Kidney (tissue), 14 donors: ENCODE measurements around the gene PGAP2. TPM values are rescaled to one million over a fixed set of nuclear protein-coding genes. Genes with fewer than 3 reads are reported as not detected.
A peak's percentile ranks its signal among the peaks of the same experiment; 100 is the strongest.
"Not testable (repeated sequence)": the region's sequence is repeated elsewhere in the genome, so short reads cannot be mapped to it uniquely, and the experiment has no call there.

ENCODE experiments used
- DNase-seq, 5 donors: peaks; one replicate each; pipeline ENCODE4 v3.0.0-alpha.2; 2013 to 2020
- FAIRE-seq: peaks from 2 replicates; lab custom pipeline; 2012; peaks lifted over from hg19 to GRCh38; lab: Jason Lieb, UNC
- H3K27ac ChIP-seq, 2 donors: one replicate each; pipeline ENCODE4 v1.7.0; 2013; ENCODE audit warnings: low read depth in 2 of 2, low read length in 2 of 2, inconsistent platforms in 1 of 2
- H3K27me3 ChIP-seq: one replicate; pipeline ENCODE4 v1.7.1; 2013; ENCODE audit warnings: low read length, inconsistent platforms; ENCODE audit not compliant: control insufficient read depth, insufficient read depth
- H3K36me3 ChIP-seq, 3 donors: one replicate each; pipeline versions ENCODE4 v1.7.0 to v1.7.1; 2013; ENCODE audit warnings: low read length in 3 of 3, control low read depth in 1 of 3, inconsistent platforms in 1 of 3; ENCODE audit not compliant: insufficient read depth in 3 of 3, control insufficient read depth in 2 of 3
- H3K4me1 ChIP-seq, 3 donors: one replicate each; pipeline versions ENCODE4 v1.7.0 to v1.7.1; 2013; ENCODE audit warnings: low read length in 3 of 3, inconsistent platforms in 1 of 3, low read depth in 1 of 3; ENCODE audit not compliant: control insufficient read depth in 2 of 3, insufficient read depth in 2 of 3
- H3K4me3 ChIP-seq, 3 donors: one replicate each; pipeline versions ENCODE4 v1.7.0 to v1.8.1; 2013; ENCODE audit warnings: low read length in 3 of 3, control low read depth in 1 of 3, inconsistent platforms in 1 of 3
- H3K9ac ChIP-seq, 3 donors: one replicate each; pipeline versions ENCODE4 v1.7.0 to v1.7.1; 2013; ENCODE audit warnings: low read length in 3 of 3, control low read depth in 1 of 3, inconsistent platforms in 1 of 3
- H3K9me3 ChIP-seq, 3 donors: one replicate each; pipeline versions ENCODE4 v1.7.0 to v1.7.1; 2013; ENCODE audit warnings: low read length in 3 of 3, control low read depth in 1 of 3, inconsistent platforms in 1 of 3; ENCODE audit not compliant: control insufficient read depth in 2 of 3, insufficient read depth in 1 of 3
- CTCF ChIP-seq: IDR thresholded peaks from 3 replicates; pipeline ENCODE4 v1.5.1; 2012; ENCODE audit warnings: mild to moderate bottlenecking, moderate library complexity, borderline replicate concordance; ENCODE audit not compliant: insufficient read depth; ENCODE audit errors: extremely low read depth
- intact Hi-C: fragments of 100-400 bp; cut with DNase I; formaldehyde crosslinking; loops from one replicate; pipeline ENCODE4 v1.11.1; 2022
- polyA plus RNA-seq: library from polyadenylated mRNA; stranded (reverse); fragments of 350-450 nt; fragmentation: Illumina TruSeq; extraction: RNeasy Lipid Tissue Mini Kit (QIAGEN cat#74804); gene quantifications from one replicate; pipeline ENCODE4 v1.2.3, GENCODE V29; 2014; ENCODE audit warnings: low read depth, low replicate concordance; ENCODE audit not compliant: insufficient read depth
- total RNA-seq: library from RNA; stranded (reverse); fragmentation: NEBNext Ultra II Directional; extraction: Animal tissue kit (Norgen Biotek cat#: 25700); gene quantifications from one replicate; pipeline ENCODE4 v1.2.1, GENCODE V29; 2021
- donor health status: control.
- donor health status: control.
- donor health status: control.
- donor health status: control.
- donor health status: control.
- donor health status: DM: yes; HTN: yes; CAD: no.
- donor health status: Normal renal cell carcinoma (clear cell type).

The PGAP2 gene
- total and polyA plus RNA-seq, 2 donors from 2014 or later, result 17.5 to 19.5 TPM

GRCh38 chr11:3786781-3787428 lies 21.5 kb upstream of the PGAP2 start:
- DNase-seq, result peak in 1 of 5 donors; percentile 21
- Histone ChIP-seq H3K4me1 (peaks cover 0 to 5% (median 0%) of the 10 kb centered on the region in 3 donors), H3K9me3 (no peaks in the 10 kb centered on the region), H3K27me3 (no peaks in the 10 kb centered on the region), H3K4me3 (no peak overlapping the region), H3K36me3 (peaks cover 0 to 6% (median 4%) of the 10 kb centered on the region in 3 donors), H3K27ac (peak overlapping the region in 1 of 2 donors; percentile 20), H3K9ac (no peak overlapping the region)
- no peak for TF ChIP-seq CTCF
- intact Hi-C loops, result no loop called here
- no peak for FAIRE-seq

- H3K9ac ChIP-seq, intact Hi-C loops, FAIRE-seq, H3K9me3 ChIP-seq, DNase-seq, H3K27me3 ChIP-seq, H3K4me3 ChIP-seq, H3K36me3 ChIP-seq, H3K27ac ChIP-seq: not testable (repeated sequence)
- H3K4me1 ChIP-seq, result peaks cover 3 to 10% (median 4%) of the 10 kb centered on the region in 3 donors
These were observed 14.0 kb upstream of the PGAP2 start for GRCh38 chr11:3794387-3794786.

- Histone ChIP-seq H3K27me3 (no peaks in the 10 kb centered on the region), H3K4me3 (peak overlapping the region; percentile 88 to 100 (median 98)), H3K36me3 (peaks cover 0 to 4% (median 0%) of the 10 kb centered on the region in 3 donors), H3K9me3 (no peaks in the 10 kb centered on the region), H3K27ac (no peak overlapping the region), H3K4me1 (peaks cover 3 to 8% (median 4%) of the 10 kb centered on the region in 3 donors), H3K9ac (no peak overlapping the region)
- DNase-seq (peak in 1 of 5 donors; percentile 24), FAIRE-seq (no peak)
- no peak for TF ChIP-seq CTCF
- intact Hi-C loops, result no loop called here
These were observed 13.0 kb upstream of the PGAP2 start for GRCh38 chr11:3795131-3796001.

- Histone ChIP-seq H3K4me3 (peak overlapping the region; percentile 88 to 100 (median 98)), H3K36me3 (peaks cover 0 to 4% (median 0%) of the 10 kb centered on the region in 3 donors), H3K9me3 (no peaks in the 10 kb centered on the region), H3K27me3 (no peaks in the 10 kb centered on the region), H3K4me1 (peaks cover 3 to 8% (median 4%) of the 10 kb centered on the region in 3 donors), H3K27ac (no peak overlapping the region), H3K9ac (peak overlapping the region in 2 of 3 donors; percentile 96 to 98)
- TF ChIP-seq CTCF, result no peak
- intact Hi-C loops, result no loop called here
- no peak for DNase-seq
- FAIRE-seq, result no peak
These were observed 12.4 kb upstream of the PGAP2 start for GRCh38 chr11:3796002-3796311.
